ENCODE results near the gene CXCL11. TPM values are rescaled to one million over a fixed set of nuclear protein-coding genes. Genes with fewer than 3 reads are reported as not detected.

CXCL11 gene
- total and polyA plus RNA-seq, 2 experiments from 2014 or later = 0.81 to 1.9 TPM

- no peak for ATAC-seq
Observed at GRCh38 chr4:76083386-76083988, 47.6 kb upstream of the CXCL11 start.

More at GRCh38 chr4:76083386-76083988, 47.6 kb upstream of the CXCL11 start:
- no peaks in the 10 kb centered on the region for H4K20me1 ChIP-seq (replicated peaks; ENCODE audit: insufficient read depth)
- Mint-ChIP-seq H3K27me3 (ENCODE audit: insufficient read depth, low read depth, poor library complexity) (peaks cover 2% of the 10 kb centered on the region), H3K9me3 (no peaks in the 10 kb centered on the region), H3K4me3 (no peak overlapping the region), H3K36me3 (ENCODE audit: low read depth) (no peaks in the 10 kb centered on the region), H3K27ac (no peak overlapping the region), H3K4me1 (peaks cover 3% of the 10 kb centered on the region)
- DNase-seq (ENCODE audit: low spot score) = no peak
- no peaks in the 10 kb centered on the region for H3K79me2 ChIP-seq (replicated peaks; ENCODE audit: insufficient read depth)
- no peaks in the 10 kb centered on the region for H3K4me1 ChIP-seq (ENCODE audit: insufficient read depth)
- H3K36me3 ChIP-seq (ENCODE audit: insufficient read depth) = no peaks in the 10 kb centered on the region
- H3K27ac ChIP-seq (ENCODE audit: low read depth) = no peak overlapping the region
- peaks cover 4% of the 10 kb centered on the region; the same call in 1 of the 2 replicates for H3K9me2 ChIP-seq (ENCODE audit: insufficient read depth)
- no peaks in the 10 kb centered on the region for H3K27me3 ChIP-seq (ENCODE audit: insufficient read depth)
- TF ChIP-seq CREB1 (CRISPR knock-in tag; IDR thresholded peaks at IDR 0.05; ENCODE audit: low read depth) = no peak
- TF ChIP-seq ETS1 (IDR thresholded peaks at IDR 0.05) = no peak
- no peak for TF ChIP-seq POLR2AphosphoS5 (IDR thresholded peaks at IDR 0.05; ENCODE audit: low read depth)
- TF ChIP-seq EZH2phosphoT487 (IDR thresholded peaks at IDR 0.05; ENCODE audit: unreplicated experiment) = no peak
- TF ChIP-seq EZH2 (IDR thresholded peaks at IDR 0.05; ENCODE audit: low read depth, unreplicated experiment) = no peak
- no peak for TF ChIP-seq REST (IDR thresholded peaks at IDR 0.05; ENCODE audit: unreplicated experiment)
- TF ChIP-seq, protein P1, sequence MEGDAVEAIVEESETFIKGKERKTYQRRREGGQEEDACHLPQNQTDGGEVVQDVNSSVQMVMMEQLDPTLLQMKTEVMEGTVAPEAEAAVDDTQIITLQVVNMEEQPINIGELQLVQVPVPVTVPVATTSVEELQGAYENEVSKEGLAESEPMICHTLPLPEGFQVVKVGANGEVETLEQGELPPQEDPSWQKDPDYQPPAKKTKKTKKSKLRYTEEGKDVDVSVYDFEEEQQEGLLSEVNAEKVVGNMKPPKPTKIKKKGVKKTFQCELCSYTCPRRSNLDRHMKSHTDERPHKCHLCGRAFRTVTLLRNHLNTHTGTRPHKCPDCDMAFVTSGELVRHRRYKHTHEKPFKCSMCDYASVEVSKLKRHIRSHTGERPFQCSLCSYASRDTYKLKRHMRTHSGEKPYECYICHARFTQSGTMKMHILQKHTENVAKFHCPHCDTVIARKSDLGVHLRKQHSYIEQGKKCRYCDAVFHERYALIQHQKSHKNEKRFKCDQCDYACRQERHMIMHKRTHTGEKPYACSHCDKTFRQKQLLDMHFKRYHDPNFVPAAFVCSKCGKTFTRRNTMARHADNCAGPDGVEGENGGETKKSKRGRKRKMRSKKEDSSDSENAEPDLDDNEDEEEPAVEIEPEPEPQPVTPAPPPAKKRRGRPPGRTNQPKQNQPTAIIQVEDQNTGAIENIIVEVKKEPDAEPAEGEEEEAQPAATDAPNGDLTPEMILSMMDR (conservative IDR thresholded peaks at IDR 0.05; ENCODE audit: low read depth in 2 of 2) = no peak
- TF ChIP-seq STAT1 (IDR thresholded peaks at IDR 0.05; ENCODE audit: unreplicated experiment) = no peak
- TF ChIP-seq NANOG (IDR thresholded peaks at IDR 0.05; ENCODE audit: borderline replicate concordance) = no peak
- no peak overlapping the region for H3K4me2 ChIP-seq
- H3F3A ChIP-seq (replicated peaks; ENCODE audit: low read depth) = no peaks in the 10 kb centered on the region
- H2AFZ ChIP-seq = no peak overlapping the region
- no peak overlapping the region for H3K4me3 ChIP-seq
